Urothelium cell line (cell line): ENCODE measurements around the gene SEC11C.

Experiments used
- DNase-seq: peaks from one replicate; pipeline ENCODE4 v3.0.0; 2011; ENCODE audit warnings: low spot score, mixed read lengths
- FAIRE-seq: peaks from 2 replicates; lab custom pipeline; 2011; peaks lifted over from hg19 to GRCh38; lab: Jason Lieb, UNC

Gene SEC11C

GRCh38 chr18:59143441-59143840 lies 3.8 kb downstream of the SEC11C start:
- DNase-seq: no peak
- no peak for FAIRE-seq

- no peak for FAIRE-seq
- DNase-seq: no peak
Observed at GRCh38 chr18:59144483-59144882, 4.8 kb downstream of the SEC11C start.

- DNase-seq (no peak), FAIRE-seq (no peak)
Observed at GRCh38 chr18:59145055-59145454, 5.4 kb downstream of the SEC11C start.

- DNase-seq (no peak), FAIRE-seq (no peak)
Observed at GRCh38 chr18:59148192-59148591, 8.5 kb downstream of the SEC11C start.

- DNase-seq: no peak
- FAIRE-seq: no peak
Observed at GRCh38 chr18:59149007-59149406, 9.3 kb downstream of the SEC11C start.

- no peak for DNase-seq
- no peak for FAIRE-seq
Observed at GRCh38 chr18:59149416-59149815, 9.7 kb downstream of the SEC11C start.

GRCh38 chr18:59150236-59150635 lies 10.6 kb downstream of the SEC11C start:
- no peak for DNase-seq
- no peak for FAIRE-seq

- no peak for DNase-seq
- FAIRE-seq: no peak
Observed at GRCh38 chr18:59155153-59155552, 15.5 kb downstream of the SEC11C start.

- DNase-seq: no peak
- FAIRE-seq: no peak
Observed at GRCh38 chr18:59156316-59156715, 16.6 kb downstream of the SEC11C start.

GRCh38 chr18:59159265-59159664 lies 19.6 kb downstream of the SEC11C start:
- FAIRE-seq (no peak), DNase-seq (no peak)

- DNase-seq: no peak
- no peak for FAIRE-seq
Observed at GRCh38 chr18:59159986-59160385, 20.3 kb downstream of the SEC11C start.

- FAIRE-seq: no peak
- no peak for DNase-seq
Observed at GRCh38 chr18:59172664-59173249, 33.1 kb downstream of the SEC11C start.

- FAIRE-seq (no peak), DNase-seq (no peak)
Observed at GRCh38 chr18:59177485-59177884, 37.8 kb downstream of the SEC11C start.

- FAIRE-seq (no peak), DNase-seq (no peak)
Observed at GRCh38 chr18:59180150-59180845, 40.6 kb downstream of the SEC11C start.

- FAIRE-seq (no peak), DNase-seq (no peak)
Observed at GRCh38 chr18:59182673-59183072, 43.0 kb downstream of the SEC11C start.

GRCh38 chr18:59189008-59189407 lies 49.3 kb downstream of the SEC11C start:
- no peak for FAIRE-seq

GRCh38 chr18:59189746-59190145 lies 50.1 kb downstream of the SEC11C start:
- no peak for FAIRE-seq

More at GRCh38 chr18:59189008-59189407, 49.3 kb downstream of the SEC11C start:
- no peak for DNase-seq

GRCh38 chr18:59196161-59196725 lies 56.6 kb downstream of the SEC11C start:
- DNase-seq (no peak), FAIRE-seq (no peak)

More at GRCh38 chr18:59189746-59190145, 50.1 kb downstream of the SEC11C start:
- DNase-seq: no peak

- FAIRE-seq (no peak), DNase-seq (no peak)
Observed at GRCh38 chr18:59197636-59198035, 58.0 kb downstream of the SEC11C start.

GRCh38 chr18:59198215-59198614 lies 58.5 kb downstream of the SEC11C start:
- no peak for FAIRE-seq
- no peak for DNase-seq

GRCh38 chr18:59200787-59201186 lies 61.1 kb downstream of the SEC11C start:
- FAIRE-seq (no peak), DNase-seq (no peak)

GRCh38 chr18:59202258-59202820 lies 62.7 kb downstream of the SEC11C start:
- FAIRE-seq (no peak), DNase-seq (no peak)
